Hematopoietic multipotent progenitor cell treated with erythropoietin and hydrocortisone succinate and interleukin-3 and kit ligand, for 17 days (in vitro differentiated cells): Measurements from ENCODE around the gene GEMIN8.

Experiments used
- DNase-seq: peaks from one replicate; pipeline ENCODE4 v3.0.0-alpha.2; 2015; ENCODE audit warnings: low spot score

The GEMIN8 gene

GRCh38 chrX:14029425-14030173, at the start of gene GEMIN8:
GEMIN8 (minus strand) TSS chrX:14029892; CDS start chrX:14021478, 8,414 bp downstream.
- DNase-seq, result peak; percentile 76

GRCh38 chrX:14076639-14077038, 46.9 kb upstream of the GEMIN8 start:
- no peak for DNase-seq

GRCh38 chrX:14073556-14073955, 43.9 kb upstream of the GEMIN8 start:
- DNase-seq, result no peak

GRCh38 chrX:14073071-14073470, 43.4 kb upstream of the GEMIN8 start:
- DNase-seq, result no peak

GRCh38 chrX:14065800-14066199, 36.1 kb upstream of the GEMIN8 start:
- no peak for DNase-seq

- no peak for DNase-seq
Measured at GRCh38 chrX:14064626-14065432, 35.1 kb upstream of the GEMIN8 start.

GRCh38 chrX:14062524-14062923, 32.8 kb upstream of the GEMIN8 start:
- no peak for DNase-seq

- no peak for DNase-seq
Measured at GRCh38 chrX:14056206-14056605, 26.5 kb upstream of the GEMIN8 start.

GRCh38 chrX:14051416-14051815, 21.7 kb upstream of the GEMIN8 start:
- DNase-seq, result no peak

GRCh38 chrX:14050709-14051108, 21.0 kb upstream of the GEMIN8 start:
- DNase-seq, result no peak

- no peak for DNase-seq
Measured at GRCh38 chrX:14043209-14043608, 13.5 kb upstream of the GEMIN8 start.

GRCh38 chrX:14039344-14039743, 9.7 kb upstream of the GEMIN8 start:
- DNase-seq, result peak; percentile 63

GRCh38 chrX:14038375-14039085, 8.8 kb upstream of the GEMIN8 start:
- no peak for DNase-seq

GRCh38 chrX:14032406-14032805, 2.7 kb upstream of the GEMIN8 start:
- peak; percentile 73 for DNase-seq

GRCh38 chrX:14030174-14030530, 460 bp upstream of the GEMIN8 start:
- no peak for DNase-seq

GRCh38 chrX:14029039-14029424, 660 bp downstream of the GEMIN8 start:
- DNase-seq, result peak; percentile 8

- DNase-seq, result no peak
Measured at GRCh38 chrX:14028473-14028872, 1.2 kb downstream of the GEMIN8 start.

- DNase-seq, result peak; percentile 4
Measured at GRCh38 chrX:14027511-14028019, 2.1 kb downstream of the GEMIN8 start.

- DNase-seq, result peak; percentile 8
Measured at GRCh38 chrX:14027036-14027435, 2.7 kb downstream of the GEMIN8 start.

GRCh38 chrX:14026121-14026520, 3.6 kb downstream of the GEMIN8 start:
- DNase-seq, result no peak

GRCh38 chrX:14022019-14022418, 7.7 kb downstream of the GEMIN8 start:
- DNase-seq, result no peak

GRCh38 chrX:14017399-14017798, 12.3 kb downstream of the GEMIN8 start:
- no peak for DNase-seq

- DNase-seq, result no peak
Measured at GRCh38 chrX:14015941-14016340, 13.8 kb downstream of the GEMIN8 start.
